ENCODE results near the gene KRT86. TPM values are rescaled to one million over a fixed set of nuclear protein-coding genes. Genes with fewer than 3 reads are reported as not detected.
"Not testable (repeated sequence)": the region's sequence is repeated elsewhere in the genome, so short reads cannot be mapped to it uniquely, and the experiment has no call there.

Gene KRT86
- total RNA-seq, 2 experiments from 2014 or later = not detected

GRCh38 chr12:52300796-52301691 lies 26.6 kb downstream of the KRT86 start:
- H3K27ac Mint-ChIP-seq = no peak overlapping the region

DNA sequence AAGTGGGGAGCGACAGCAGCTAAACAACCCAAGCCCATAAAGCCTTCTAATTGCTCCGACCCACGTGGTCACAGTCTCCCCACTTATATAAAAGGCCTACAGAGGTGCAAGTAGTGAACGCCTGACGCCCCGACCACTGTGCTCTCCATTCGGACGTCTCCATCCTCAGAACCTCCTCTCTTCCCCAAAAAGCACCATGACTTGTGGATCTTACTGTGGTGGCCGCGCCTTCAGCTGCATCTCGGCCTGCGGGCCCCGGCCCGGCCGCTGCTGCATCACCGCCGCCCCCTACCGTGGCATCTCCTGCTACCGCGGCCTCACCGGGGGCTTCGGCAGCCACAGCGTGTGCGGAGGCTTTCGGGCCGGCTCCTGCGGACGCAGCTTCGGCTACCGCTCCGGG lies 27.3 kb downstream of the KRT86 start:
- H3K36me3 Mint-ChIP-seq (ENCODE audit: low read depth); POLR2A ChIA-PET; DNase-seq; H3K27ac Mint-ChIP-seq; CTCF ChIA-PET; H3K9me3 Mint-ChIP-seq; H3K4me3 Mint-ChIP-seq: not testable (repeated sequence)
- H3K4me1 Mint-ChIP-seq = peaks cover 15% of the 10 kb centered on the region
- H3K27me3 Mint-ChIP-seq = peaks cover 34% of the 10 kb centered on the region

More at GRCh38 chr12:52300796-52301691, 26.6 kb downstream of the KRT86 start:
- ChIA-PET POLR2A (no interaction called here), CTCF (no interaction called here)
- DNase-seq = no peak
- H3K36me3 Mint-ChIP-seq (ENCODE audit: low read depth) = no peaks in the 10 kb centered on the region
- H3K9me3 Mint-ChIP-seq = no peaks in the 10 kb centered on the region
- H3K4me3 Mint-ChIP-seq = no peak overlapping the region
- peaks cover 30% of the 10 kb centered on the region for H3K27me3 Mint-ChIP-seq
- peaks cover 13% of the 10 kb centered on the region for H3K4me1 Mint-ChIP-seq

GRCh38 chr12:52302242-52302914 lies 27.9 kb downstream of the KRT86 start:
- peaks cover 15% of the 10 kb centered on the region for H3K4me1 Mint-ChIP-seq
- H3K4me3 Mint-ChIP-seq; CTCF ChIA-PET; DNase-seq; H3K36me3 Mint-ChIP-seq (ENCODE audit: low read depth); H3K27ac Mint-ChIP-seq; POLR2A ChIA-PET; H3K9me3 Mint-ChIP-seq: not testable (repeated sequence)
- peaks cover 34% of the 10 kb centered on the region for H3K27me3 Mint-ChIP-seq

- peak; percentile 28 for DNase-seq
- CTCF ChIA-PET; H3K9me3 Mint-ChIP-seq; POLR2A ChIA-PET; H3K36me3 Mint-ChIP-seq (ENCODE audit: low read depth); H3K4me3 Mint-ChIP-seq: not testable (repeated sequence)
- Mint-ChIP-seq H3K27me3 (peaks cover 40% of the 10 kb centered on the region), H3K27ac (peak overlapping the region; percentile 57), H3K4me1 (peaks cover 19% of the 10 kb centered on the region)
Measured at GRCh38 chr12:52304941-52305411, 30.5 kb downstream of the KRT86 start.

- H3K4me1 Mint-ChIP-seq = peaks cover 19% of the 10 kb centered on the region
- ChIA-PET POLR2A (no interaction called here), CTCF (interaction anchor here (0.6 to 2.2 kb wide), 4 partner anchors 9 to 106 kb away, joined by 3 to 7 read pairs (median 5); no protein-coding TSS in a partner anchor)
- H3K9me3 Mint-ChIP-seq = no peaks in the 10 kb centered on the region
- H3K4me3 Mint-ChIP-seq = no peak overlapping the region
- no peaks in the 10 kb centered on the region for H3K36me3 Mint-ChIP-seq (ENCODE audit: low read depth)
- peaks cover 49% of the 10 kb centered on the region for H3K27me3 Mint-ChIP-seq
- DNase-seq = no peak
- H3K27ac Mint-ChIP-seq = no peak overlapping the region
Measured at GRCh38 chr12:52305921-52306705, 31.7 kb downstream of the KRT86 start.

- no peaks in the 10 kb centered on the region for H3K36me3 Mint-ChIP-seq (ENCODE audit: low read depth)
- ChIA-PET CTCF (interaction anchor here (0.6 to 2.6 kb wide), 5 partner anchors 9 to 107 kb away, joined by 3 to 8 read pairs (median 7); no protein-coding TSS in a partner anchor), POLR2A (no interaction called here)
- DNase-seq = no peak
- H3K27ac Mint-ChIP-seq = no peak overlapping the region
- no peak overlapping the region for H3K4me3 Mint-ChIP-seq
- no peaks in the 10 kb centered on the region for H3K9me3 Mint-ChIP-seq
- H3K27me3 Mint-ChIP-seq = peaks cover 56% of the 10 kb centered on the region
- H3K4me1 Mint-ChIP-seq = peaks cover 19% of the 10 kb centered on the region
Measured at GRCh38 chr12:52306731-52307130, 32.3 kb downstream of the KRT86 start.

- H3K4me3 Mint-ChIP-seq = peak overlapping the region; percentile 45
- peaks cover 19% of the 10 kb centered on the region for H3K4me1 Mint-ChIP-seq
- H3K27ac Mint-ChIP-seq = no peak overlapping the region
- ChIA-PET CTCF (interaction anchor here (0.7 to 2.6 kb wide), 5 partner anchors 11 to 327 kb away, joined by 3 to 9 read pairs (median 7); no protein-coding TSS in a partner anchor), POLR2A (interaction anchor here (0.6 kb wide), 1 partner anchor 1745 kb away, joined by 3 read pairs; the partner anchor contains the start of gene HOXC4)
- peaks cover 66% of the 10 kb centered on the region for H3K27me3 Mint-ChIP-seq
- no peaks in the 10 kb centered on the region for H3K36me3 Mint-ChIP-seq (ENCODE audit: low read depth)
- H3K9me3 Mint-ChIP-seq = no peaks in the 10 kb centered on the region
- peak; percentile 41 for DNase-seq
Measured at GRCh38 chr12:52307836-52308805, 33.7 kb downstream of the KRT86 start.

- POLR2A ChIA-PET = interaction anchor here (0.6 kb wide), 1 partner anchor 1745 kb away, joined by 3 read pairs; the partner anchor contains the start of gene HOXC4
- H3K4me3 Mint-ChIP-seq = peak overlapping the region; percentile 45
- DNase-seq = no peak
- H3K27me3 Mint-ChIP-seq = peaks cover 72% of the 10 kb centered on the region
- H3K36me3 Mint-ChIP-seq (ENCODE audit: low read depth) = no peaks in the 10 kb centered on the region
- CTCF ChIA-PET = interaction anchor here (0.7 to 2.6 kb wide), 4 partner anchors 10 to 328 kb away, joined by 3 to 9 read pairs (median 6); no protein-coding TSS in a partner anchor
- H3K4me1 Mint-ChIP-seq = peaks cover 19% of the 10 kb centered on the region
- H3K27ac Mint-ChIP-seq = no peak overlapping the region
- no peaks in the 10 kb centered on the region for H3K9me3 Mint-ChIP-seq
Measured at GRCh38 chr12:52308806-52309425, 34.5 kb downstream of the KRT86 start.

- POLR2A ChIA-PET = no interaction called here
- no peak for DNase-seq
- peaks cover 6% of the 10 kb centered on the region for H3K4me1 Mint-ChIP-seq
- H3K4me3 Mint-ChIP-seq = no peak overlapping the region
- H3K36me3 Mint-ChIP-seq (ENCODE audit: low read depth) = no peaks in the 10 kb centered on the region
- CTCF ChIA-PET = interaction anchor here (1.0 to 2.9 kb wide), 5 partner anchors 16 to 525 kb away, joined by 3 to 17 read pairs (median 3); no protein-coding TSS in a partner anchor
- H3K27ac Mint-ChIP-seq = no peak overlapping the region
- no peaks in the 10 kb centered on the region for H3K9me3 Mint-ChIP-seq
- peaks cover 73% of the 10 kb centered on the region for H3K27me3 Mint-ChIP-seq
Measured at GRCh38 chr12:52310622-52311284, 36.3 kb downstream of the KRT86 start.

DNA sequence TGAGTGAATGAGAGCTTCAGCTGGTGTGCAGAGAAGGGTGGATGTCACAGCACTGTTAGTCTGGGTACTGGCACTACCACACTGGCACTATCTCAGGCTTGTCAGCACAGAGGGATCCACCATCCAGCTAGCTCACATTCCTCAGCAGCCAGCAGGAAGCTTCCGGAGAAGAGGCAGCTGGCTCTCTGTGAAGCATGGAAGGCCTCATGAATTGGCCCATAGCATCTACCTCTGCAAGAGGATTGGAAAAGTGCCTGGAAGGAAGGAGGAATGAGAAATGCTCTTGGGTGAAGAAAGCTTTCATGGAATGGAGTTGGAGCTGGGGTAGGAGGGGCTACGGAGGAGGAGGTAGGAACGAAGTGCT lies 36.8 kb downstream of the KRT86 start:
- Mint-ChIP-seq H3K36me3 (ENCODE audit: low read depth) (no peaks in the 10 kb centered on the region), H3K27me3 (peaks cover 71% of the 10 kb centered on the region), H3K27ac (no peak overlapping the region), H3K9me3 (no peaks in the 10 kb centered on the region), H3K4me1 (peaks cover 5% of the 10 kb centered on the region), H3K4me3 (no peak overlapping the region)
- CTCF ChIA-PET = interaction anchor here (1.0 to 2.9 kb wide), 7 partner anchors 16 to 524 kb away, joined by 3 to 17 read pairs (median 3); no protein-coding TSS in a partner anchor
- DNase-seq = no peak
- POLR2A ChIA-PET = no interaction called here

DNA sequence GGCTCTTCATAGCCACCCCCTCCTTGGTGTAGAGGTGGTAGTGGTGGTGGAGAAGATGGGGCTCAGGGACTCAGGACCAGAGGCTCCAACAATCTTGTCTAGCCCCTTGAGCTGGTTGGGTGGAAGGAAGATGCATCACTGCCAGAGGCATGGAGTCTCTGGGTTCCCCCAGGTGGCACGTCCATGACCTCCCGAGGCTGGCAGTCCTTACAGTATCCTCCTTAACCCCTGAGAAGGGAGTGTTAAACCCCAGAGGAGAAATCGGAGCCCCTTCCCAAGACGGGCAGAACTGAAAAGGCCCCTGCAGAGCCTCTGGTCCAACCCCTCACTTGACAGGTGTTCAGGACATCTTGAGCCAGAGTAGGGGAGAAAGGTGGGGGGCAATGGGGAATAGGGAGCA lies 37.6 kb downstream of the KRT86 start:
- Mint-ChIP-seq H3K9me3 (no peaks in the 10 kb centered on the region), H3K4me3 (no peak overlapping the region), H3K27me3 (peaks cover 63% of the 10 kb centered on the region), H3K36me3 (ENCODE audit: low read depth) (no peaks in the 10 kb centered on the region), H3K4me1 (peaks cover 4% of the 10 kb centered on the region), H3K27ac (no peak overlapping the region)
- CTCF ChIA-PET = interaction anchor here (1.0 to 2.9 kb wide), 5 partner anchors 15 to 566 kb away, joined by 3 to 17 read pairs (median 3); no protein-coding TSS in a partner anchor
- POLR2A ChIA-PET = no interaction called here
- no peak for DNase-seq
